AG04450 (cell line): ENCODE data around the gene GPHN. TPM values are rescaled to one million over a fixed set of nuclear protein-coding genes. Genes with fewer than 3 reads are reported as not detected.
"Not testable (repeated sequence)": the region's sequence is repeated elsewhere in the genome, so short reads cannot be mapped to it uniquely, and the experiment has no call there.

Experiments used
- CTCF ChIA-PET: fragments of 300-600, 350-600 bp; formaldehyde crosslinking; extraction: SDS; loops from one replicate; lab custom pipeline; 2022; ENCODE audit warnings: antibody characterized with exemption, inconsistent platforms; lab: Charles Lee
- POLR2A ChIA-PET: fragments of 350-600 bp; formaldehyde crosslinking; extraction: SDS; loops from one replicate; lab custom pipeline; 2021; ENCODE audit warnings: antibody characterized with exemption, inconsistent platforms; lab: Yijun Ruan, JAX
- DNase-seq: peaks from one replicate; pipeline ENCODE4 v3.0.0-alpha.2; 2011; ENCODE audit warnings: low read depth, low spot score
- H3K27ac ChIP-seq: one replicate; pipeline ENCODE4 v1.5.1; 2012; ENCODE audit warnings: low read depth, low read length, control low read depth
- H3K27me3 ChIP-seq: one replicate; pipeline ENCODE4 v1.6.0; 2012; ENCODE audit warnings: low read length; ENCODE audit not compliant: control insufficient read depth, insufficient read depth
- H3K4me3 ChIP-seq: 2 replicates; pipeline ENCODE4 v1.5.1; 2011; ENCODE audit warnings: mild to moderate bottlenecking, low read depth, low read length, control low read depth
- H3K9me3 ChIP-seq: 2 replicates; pipeline ENCODE4 v1.5.1; 2012; ENCODE audit warnings: low read length; ENCODE audit not compliant: control insufficient read depth, insufficient read depth
- polyA plus RNA-seq: library from polyadenylated mRNA; depleted of rRNA; stranded (reverse); fragments of >200 nt; gene quantifications from 2 replicates; pipeline ENCODE4 v1.2.3, GENCODE V29; 2011
- TF ChIP-seq, protein P1 (sequence below): IDR thresholded peaks from 2 replicates; pipeline ENCODE4 v1.5.1; 2011; ENCODE audit warnings: low read depth, low read length, control low read depth, inconsistent platforms

GPHN gene
- polyA plus RNA-seq, 1 experiment, result 7.7 TPM

DNA sequence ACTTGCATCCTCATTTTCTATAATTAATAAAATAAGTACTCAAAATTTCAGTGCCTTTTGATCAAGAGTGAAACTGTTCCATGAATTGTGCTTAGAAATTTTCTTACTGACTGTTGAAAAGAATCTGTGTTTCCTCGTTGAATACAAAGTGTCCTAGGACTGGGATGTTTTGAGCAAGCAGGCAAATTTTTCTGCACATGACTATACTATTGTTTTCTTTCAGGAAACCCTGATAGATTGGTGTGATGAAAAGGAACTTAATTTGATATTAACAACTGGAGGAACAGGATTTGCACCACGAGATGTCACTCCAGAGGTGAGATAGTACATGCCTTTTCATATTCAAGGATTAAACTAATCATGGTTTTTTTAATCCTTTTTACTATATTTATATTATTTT lies 316.3 kb downstream of the GPHN start:
- CTCF ChIA-PET, result no interaction called here
- POLR2A ChIA-PET, result no interaction called here
- no peak for DNase-seq
- Histone ChIP-seq H3K9me3 (no peaks in the 10 kb centered on the region), H3K4me3 (no peak overlapping the region), H3K27me3 (no peaks in the 10 kb centered on the region), H3K27ac (no peak overlapping the region)
- TF ChIP-seq, protein P1, sequence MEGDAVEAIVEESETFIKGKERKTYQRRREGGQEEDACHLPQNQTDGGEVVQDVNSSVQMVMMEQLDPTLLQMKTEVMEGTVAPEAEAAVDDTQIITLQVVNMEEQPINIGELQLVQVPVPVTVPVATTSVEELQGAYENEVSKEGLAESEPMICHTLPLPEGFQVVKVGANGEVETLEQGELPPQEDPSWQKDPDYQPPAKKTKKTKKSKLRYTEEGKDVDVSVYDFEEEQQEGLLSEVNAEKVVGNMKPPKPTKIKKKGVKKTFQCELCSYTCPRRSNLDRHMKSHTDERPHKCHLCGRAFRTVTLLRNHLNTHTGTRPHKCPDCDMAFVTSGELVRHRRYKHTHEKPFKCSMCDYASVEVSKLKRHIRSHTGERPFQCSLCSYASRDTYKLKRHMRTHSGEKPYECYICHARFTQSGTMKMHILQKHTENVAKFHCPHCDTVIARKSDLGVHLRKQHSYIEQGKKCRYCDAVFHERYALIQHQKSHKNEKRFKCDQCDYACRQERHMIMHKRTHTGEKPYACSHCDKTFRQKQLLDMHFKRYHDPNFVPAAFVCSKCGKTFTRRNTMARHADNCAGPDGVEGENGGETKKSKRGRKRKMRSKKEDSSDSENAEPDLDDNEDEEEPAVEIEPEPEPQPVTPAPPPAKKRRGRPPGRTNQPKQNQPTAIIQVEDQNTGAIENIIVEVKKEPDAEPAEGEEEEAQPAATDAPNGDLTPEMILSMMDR, result no peak

DNA sequence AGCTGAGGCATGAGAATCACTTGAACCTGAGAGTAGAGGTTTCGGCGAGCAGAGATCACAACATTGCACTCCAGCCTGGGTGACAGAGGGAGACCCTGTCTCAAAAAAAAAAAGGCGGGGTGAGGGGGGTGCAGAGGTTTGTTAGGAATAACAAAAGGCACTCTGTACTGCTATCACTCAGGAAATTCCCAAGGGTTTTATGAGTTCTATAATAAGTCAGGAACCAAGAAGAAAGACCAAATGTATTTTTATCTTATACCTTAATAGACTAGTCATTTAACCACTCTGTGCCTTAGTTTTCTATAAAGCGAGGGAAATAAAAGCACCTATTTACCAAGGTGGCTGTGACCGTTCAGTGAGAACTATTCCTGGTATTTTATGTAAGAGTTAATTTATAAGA lies 319.2 kb downstream of the GPHN start:
- ChIA-PET POLR2A (no interaction called here), CTCF (no interaction called here)
- H3K4me3 ChIP-seq, result no peak overlapping the region
- no peaks in the 10 kb centered on the region for H3K9me3 ChIP-seq
- H3K27ac ChIP-seq, result no peak overlapping the region
- no peaks in the 10 kb centered on the region for H3K27me3 ChIP-seq
- TF ChIP-seq, protein P1, result no peak
- DNase-seq, result no peak

GRCh38 chr14:66831173-66831572 lies 323.2 kb downstream of the GPHN start:
- no peaks in the 10 kb centered on the region for H3K9me3 ChIP-seq
- H3K27ac ChIP-seq, result no peak overlapping the region
- CTCF ChIA-PET, result no interaction called here
- POLR2A ChIA-PET, result no interaction called here
- no peaks in the 10 kb centered on the region for H3K27me3 ChIP-seq
- no peak overlapping the region for H3K4me3 ChIP-seq
- DNase-seq, result no peak
- TF ChIP-seq, protein P1, result no peak

GRCh38 chr14:66833816-66834215 lies 325.9 kb downstream of the GPHN start:
- TF ChIP-seq, protein P1, result no peak
- no peaks in the 10 kb centered on the region for H3K9me3 ChIP-seq
- H3K27ac ChIP-seq, result no peak overlapping the region
- H3K4me3 ChIP-seq, result no peak overlapping the region
- CTCF ChIA-PET, result no interaction called here
- H3K27me3 ChIP-seq, result no peaks in the 10 kb centered on the region
- DNase-seq, result no peak
- POLR2A ChIA-PET, result no interaction called here

GRCh38 chr14:66837436-66837835 lies 329.5 kb downstream of the GPHN start:
- POLR2A ChIA-PET, CTCF ChIA-PET, H3K9me3 ChIP-seq, H3K27me3 ChIP-seq, DNase-seq, H3K27ac ChIP-seq, H3K4me3 ChIP-seq: not testable (repeated sequence)
